B cell (primary cell): ENCODE measurements around the gene CCR3.

Experiments used
- CTCF ChIP-seq: fragments of 200-600 bp; IDR thresholded peaks from one replicate; pipeline ENCODE4 v1.8.0; 2022; ENCODE audit warnings: antibody characterized with exemption, mild to moderate bottlenecking
- EZH2 ChIP-seq: IDR thresholded peaks from 2 replicates; pipeline ENCODE4 v1.6.1; 2012; ENCODE audit warnings: borderline replicate concordance, low read depth, mild to moderate bottlenecking, moderate library complexity, low read length; ENCODE audit not compliant: insufficient read depth, poor library complexity, severe bottlenecking

DNA sequence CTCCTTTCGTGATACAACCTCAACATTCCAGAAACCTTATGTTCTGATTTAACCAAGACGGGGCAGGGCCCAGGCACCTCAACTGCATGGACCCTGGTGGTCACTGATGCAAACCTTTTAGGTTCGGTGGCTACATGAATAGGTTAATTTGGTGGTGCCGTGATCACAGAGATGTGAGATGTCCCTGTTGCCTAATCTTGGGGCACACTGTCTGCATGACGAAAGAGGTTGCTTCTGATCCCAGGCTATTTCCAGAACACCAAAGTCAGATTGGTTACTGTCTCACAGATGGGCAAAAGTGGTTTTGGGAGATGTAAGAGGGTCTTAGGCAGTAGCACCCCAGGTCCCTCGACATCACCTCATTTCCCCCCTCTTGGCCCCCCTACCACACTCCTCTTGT is 30.2 kb upstream of the CCR3 start:
- TF ChIP-seq EZH2 (no peak), CTCF (no peak)
